Measurements from ENCODE around the gene ZSCAN18.

ZSCAN18 gene

GRCh38 chr19:58096884-58097283 lies 1.1 kb downstream of the ZSCAN18 start:
- no peak for TF ChIP-seq CTCF (IDR thresholded peaks at IDR 0.05; ENCODE audit: borderline replicate concordance, control extremely low read depth, extremely low read depth, insufficient read depth, missing control alignments)
- no peak for DNase-seq (ENCODE audit: low spot score)
- in situ Hi-C loops (cut with MboI; ENCODE audit: low sequenced_read_pairs, unreplicated experiment): no loop called here

GRCh38 chr19:58095328-58095727 lies 2.7 kb downstream of the ZSCAN18 start:
- in situ Hi-C loops (cut with MboI; ENCODE audit: low sequenced_read_pairs, unreplicated experiment): no loop called here
- TF ChIP-seq CTCF (IDR thresholded peaks at IDR 0.05; ENCODE audit: borderline replicate concordance, control extremely low read depth, extremely low read depth, insufficient read depth, missing control alignments): no peak
- no peak for DNase-seq (ENCODE audit: low spot score)

GRCh38 chr19:58093071-58093470 lies 5.0 kb downstream of the ZSCAN18 start:
- in situ Hi-C loops (cut with MboI; ENCODE audit: low sequenced_read_pairs, unreplicated experiment): no loop called here
- no peak for DNase-seq (ENCODE audit: low spot score)
- TF ChIP-seq CTCF (IDR thresholded peaks at IDR 0.05; ENCODE audit: borderline replicate concordance, control extremely low read depth, extremely low read depth, insufficient read depth, missing control alignments): no peak

GRCh38 chr19:58091251-58091995 lies 6.6 kb downstream of the ZSCAN18 start:
- in situ Hi-C loops (cut with MboI; ENCODE audit: low sequenced_read_pairs, unreplicated experiment): no loop called here
- DNase-seq (ENCODE audit: low spot score): no peak
- TF ChIP-seq CTCF (IDR thresholded peaks at IDR 0.05; ENCODE audit: borderline replicate concordance, control extremely low read depth, extremely low read depth, insufficient read depth, missing control alignments): no peak

- no peak for TF ChIP-seq CTCF (IDR thresholded peaks at IDR 0.05; ENCODE audit: borderline replicate concordance, control extremely low read depth, extremely low read depth, insufficient read depth, missing control alignments)
- in situ Hi-C loops (cut with MboI; ENCODE audit: low sequenced_read_pairs, unreplicated experiment): no loop called here
- no peak for DNase-seq (ENCODE audit: low spot score)
Observed at GRCh38 chr19:58089846-58090245, 8.2 kb downstream of the ZSCAN18 start.

- no peak for DNase-seq (ENCODE audit: low spot score)
- TF ChIP-seq CTCF (IDR thresholded peaks at IDR 0.05; ENCODE audit: borderline replicate concordance, control extremely low read depth, extremely low read depth, insufficient read depth, missing control alignments): no peak
- in situ Hi-C loops (cut with MboI; ENCODE audit: low sequenced_read_pairs, unreplicated experiment): no loop called here
Observed at GRCh38 chr19:58088521-58089052, 9.4 kb downstream of the ZSCAN18 start.

Data from GM13976 (cell line).